ENCODE data around the gene YAE1. TPM values are rescaled to one million over a fixed set of nuclear protein-coding genes. Genes with fewer than 3 reads are reported as not detected.

The YAE1 gene
- total RNA-seq, 4 donors from 2014 or later: 17.9 to 27.4 (median 23.5) TPM

DNA sequence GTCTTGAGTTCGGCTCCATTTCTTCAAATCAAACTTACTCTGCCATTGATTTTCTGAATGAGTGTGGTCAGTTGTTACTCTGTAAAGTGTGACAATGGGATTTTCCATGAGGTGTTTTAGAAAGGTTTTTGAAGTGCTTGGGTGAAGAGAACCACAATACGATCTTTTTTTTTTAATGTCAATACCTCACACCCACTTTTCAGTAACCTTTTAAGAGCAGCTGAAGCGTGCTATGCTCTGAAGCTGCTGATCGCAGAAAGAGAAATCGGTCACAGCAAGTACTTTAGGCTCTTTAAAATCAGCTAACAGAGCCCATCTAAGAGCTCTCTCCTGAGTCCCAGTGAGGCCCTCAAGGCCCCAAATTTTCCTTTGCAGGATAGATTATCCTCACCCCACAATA lies 34.4 kb upstream of the YAE1 start:
- H3K27ac ChIP-seq: no peak overlapping the region
- ATAC-seq: no peak
- TF ChIP-seq POLR2A (IDR thresholded peaks at IDR 0.05) (no peak), EP300 (IDR thresholded peaks at IDR 0.05) (no peak), POLR2AphosphoS5 (IDR thresholded peaks at IDR 0.05) (no peak)
- TF ChIP-seq, protein P1, sequence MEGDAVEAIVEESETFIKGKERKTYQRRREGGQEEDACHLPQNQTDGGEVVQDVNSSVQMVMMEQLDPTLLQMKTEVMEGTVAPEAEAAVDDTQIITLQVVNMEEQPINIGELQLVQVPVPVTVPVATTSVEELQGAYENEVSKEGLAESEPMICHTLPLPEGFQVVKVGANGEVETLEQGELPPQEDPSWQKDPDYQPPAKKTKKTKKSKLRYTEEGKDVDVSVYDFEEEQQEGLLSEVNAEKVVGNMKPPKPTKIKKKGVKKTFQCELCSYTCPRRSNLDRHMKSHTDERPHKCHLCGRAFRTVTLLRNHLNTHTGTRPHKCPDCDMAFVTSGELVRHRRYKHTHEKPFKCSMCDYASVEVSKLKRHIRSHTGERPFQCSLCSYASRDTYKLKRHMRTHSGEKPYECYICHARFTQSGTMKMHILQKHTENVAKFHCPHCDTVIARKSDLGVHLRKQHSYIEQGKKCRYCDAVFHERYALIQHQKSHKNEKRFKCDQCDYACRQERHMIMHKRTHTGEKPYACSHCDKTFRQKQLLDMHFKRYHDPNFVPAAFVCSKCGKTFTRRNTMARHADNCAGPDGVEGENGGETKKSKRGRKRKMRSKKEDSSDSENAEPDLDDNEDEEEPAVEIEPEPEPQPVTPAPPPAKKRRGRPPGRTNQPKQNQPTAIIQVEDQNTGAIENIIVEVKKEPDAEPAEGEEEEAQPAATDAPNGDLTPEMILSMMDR (IDR thresholded peaks at IDR 0.05): no peak
- no peaks in the 10 kb centered on the region for H3K4me1 ChIP-seq
- 83 to 84% methylated on average over 5 of the region's 5 CpGs for WGBS, 2 donors (ENCODE audit: low coverage in 1 of 2)
- H3K9me3 ChIP-seq: no peaks in the 10 kb centered on the region
- H3K4me3 ChIP-seq: no peak overlapping the region
- no peaks in the 10 kb centered on the region for H3K27me3 ChIP-seq
- H3K36me3 ChIP-seq: no peaks in the 10 kb centered on the region

DNA sequence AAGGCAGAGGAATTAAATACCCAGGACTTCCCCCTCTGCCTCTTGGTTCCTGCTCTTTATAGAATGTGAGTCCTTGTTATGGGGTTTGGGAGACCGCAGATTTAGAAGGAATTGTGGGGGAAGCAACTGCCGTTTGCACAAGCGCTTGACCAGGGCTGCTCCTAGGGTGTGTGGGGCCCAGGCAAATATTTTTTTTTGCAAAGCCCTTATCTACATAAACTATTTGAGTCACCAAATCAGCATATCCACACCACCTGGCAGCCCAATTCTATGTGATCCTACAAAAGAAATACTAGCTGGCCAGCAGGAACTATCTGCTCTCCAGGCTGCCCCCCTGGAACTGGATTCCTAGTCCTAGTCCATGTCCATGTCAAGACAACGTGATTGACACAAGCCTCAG lies 33.4 kb upstream of the YAE1 start:
- H3K4me1 ChIP-seq: no peaks in the 10 kb centered on the region
- no peak for TF ChIP-seq EP300 (IDR thresholded peaks at IDR 0.05)
- no peak for TF ChIP-seq POLR2A (IDR thresholded peaks at IDR 0.05)
- no peak for TF ChIP-seq POLR2AphosphoS5 (IDR thresholded peaks at IDR 0.05)
- TF ChIP-seq, protein P1 (IDR thresholded peaks at IDR 0.05): no peak
- H3K4me3 ChIP-seq: no peak overlapping the region
- ATAC-seq: no peak
- no peaks in the 10 kb centered on the region for H3K27me3 ChIP-seq
- no peaks in the 10 kb centered on the region for H3K9me3 ChIP-seq
- no peak overlapping the region for H3K27ac ChIP-seq
- 80 to 100% methylated on average over 3 to 4 of the region's 4 CpGs for WGBS, 2 donors (ENCODE audit: low coverage in 1 of 2)
- H3K36me3 ChIP-seq: no peaks in the 10 kb centered on the region

DNA sequence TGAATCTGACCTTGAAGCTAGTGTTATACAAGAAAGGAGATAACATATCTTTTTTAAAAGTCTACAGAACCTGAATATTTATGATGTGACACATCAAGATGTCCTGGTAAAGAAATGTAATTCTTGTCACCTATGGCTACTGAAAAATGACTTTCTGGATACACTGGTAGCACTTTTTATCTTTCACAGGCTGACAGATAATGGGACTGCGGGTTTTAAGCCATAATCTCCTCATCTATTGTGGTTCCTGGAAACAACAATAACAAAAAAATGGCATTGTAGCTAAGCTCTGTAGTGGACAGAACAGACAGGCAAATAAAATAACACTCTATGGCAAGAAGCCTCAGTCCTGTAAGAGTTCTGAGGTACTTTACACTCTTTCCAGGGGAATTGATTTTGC lies 31.6 kb upstream of the YAE1 start:
- Histone ChIP-seq H3K27ac (no peak overlapping the region), H3K9me3 (no peaks in the 10 kb centered on the region), H3K4me3 (no peak overlapping the region), H3K4me1 (no peaks in the 10 kb centered on the region), H3K27me3 (peaks cover 5% of the 10 kb centered on the region), H3K36me3 (no peaks in the 10 kb centered on the region)
- ATAC-seq: no peak
- TF ChIP-seq POLR2A (IDR thresholded peaks at IDR 0.05): no peak
- TF ChIP-seq, protein P1 (IDR thresholded peaks at IDR 0.05): no peak
- no peak for TF ChIP-seq POLR2AphosphoS5 (IDR thresholded peaks at IDR 0.05)
- no peak for TF ChIP-seq EP300 (IDR thresholded peaks at IDR 0.05)
- WGBS, 2 donors (ENCODE audit: low coverage in 1 of 2): 54 to 92% methylated on average over 1 of the region's 1 CpG

DNA sequence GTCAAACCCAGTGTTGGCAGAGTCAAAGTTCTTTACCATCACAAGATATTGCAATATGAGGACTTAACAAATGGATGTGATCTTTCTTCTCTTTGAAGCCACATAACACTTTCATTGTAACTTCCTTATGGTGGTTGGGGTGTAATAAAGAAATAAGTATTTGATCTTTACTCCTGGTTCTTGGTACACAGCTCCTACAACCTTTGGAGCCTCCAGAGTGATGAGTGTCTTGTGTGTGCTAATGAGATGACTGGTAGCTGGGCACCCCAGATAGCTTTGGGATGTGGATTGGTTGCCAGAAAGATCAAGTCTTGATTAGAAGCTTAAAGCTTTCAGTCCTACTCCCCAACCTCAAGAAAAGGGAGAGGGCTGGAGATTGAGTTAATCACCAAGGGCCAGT lies 31.1 kb upstream of the YAE1 start:
- H3K4me3 ChIP-seq: no peak overlapping the region
- no peak overlapping the region for H3K27ac ChIP-seq
- H3K4me1 ChIP-seq: no peaks in the 10 kb centered on the region
- peaks cover 5% of the 10 kb centered on the region for H3K27me3 ChIP-seq
- ATAC-seq: no peak
- TF ChIP-seq, protein P1 (IDR thresholded peaks at IDR 0.05): no peak
- TF ChIP-seq POLR2A (IDR thresholded peaks at IDR 0.05): no peak
- H3K36me3 ChIP-seq: no peaks in the 10 kb centered on the region
- no peaks in the 10 kb centered on the region for H3K9me3 ChIP-seq

DNA sequence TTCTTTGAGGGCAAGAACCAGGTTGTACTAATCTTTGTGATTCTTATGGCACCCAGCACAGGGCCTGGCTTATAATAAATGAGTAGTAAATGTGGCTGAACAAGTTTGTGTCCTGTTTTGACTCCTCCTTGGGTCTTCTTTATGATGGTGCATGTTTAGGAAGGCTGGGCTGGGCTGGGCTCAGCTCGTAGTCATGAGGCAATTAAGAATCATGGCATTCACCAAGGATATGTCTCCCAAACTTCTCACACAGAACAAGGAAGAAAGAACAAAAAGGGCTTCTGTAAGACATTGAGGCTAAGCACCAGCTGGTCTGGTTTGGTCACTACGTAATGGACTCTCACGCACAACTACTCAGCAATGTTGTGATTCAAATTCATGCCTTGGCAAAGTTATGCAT lies 30.5 kb upstream of the YAE1 start:
- peaks cover 5% of the 10 kb centered on the region for H3K27me3 ChIP-seq
- H3K9me3 ChIP-seq: no peaks in the 10 kb centered on the region
- H3K4me3 ChIP-seq: no peak overlapping the region
- no peak for ATAC-seq
- WGBS, 2 donors (ENCODE audit: low coverage in 1 of 2): 80 to 87% methylated on average over 3 of the region's 3 CpGs
- TF ChIP-seq POLR2A (IDR thresholded peaks at IDR 0.05): no peak
- TF ChIP-seq, protein P1 (IDR thresholded peaks at IDR 0.05): no peak
- TF ChIP-seq EP300 (IDR thresholded peaks at IDR 0.05): no peak
- H3K27ac ChIP-seq: no peak overlapping the region
- H3K36me3 ChIP-seq: no peaks in the 10 kb centered on the region
- no peaks in the 10 kb centered on the region for H3K4me1 ChIP-seq
